Measurements from ENCODE around the gene ERICH2. TPM values are rescaled to one million over a fixed set of nuclear protein-coding genes. Genes with fewer than 3 reads are reported as not detected.

Gene ERICH2
- total and polyA plus RNA-seq, 2 donors, result 0.52 TPM; not detected in 1

DNA sequence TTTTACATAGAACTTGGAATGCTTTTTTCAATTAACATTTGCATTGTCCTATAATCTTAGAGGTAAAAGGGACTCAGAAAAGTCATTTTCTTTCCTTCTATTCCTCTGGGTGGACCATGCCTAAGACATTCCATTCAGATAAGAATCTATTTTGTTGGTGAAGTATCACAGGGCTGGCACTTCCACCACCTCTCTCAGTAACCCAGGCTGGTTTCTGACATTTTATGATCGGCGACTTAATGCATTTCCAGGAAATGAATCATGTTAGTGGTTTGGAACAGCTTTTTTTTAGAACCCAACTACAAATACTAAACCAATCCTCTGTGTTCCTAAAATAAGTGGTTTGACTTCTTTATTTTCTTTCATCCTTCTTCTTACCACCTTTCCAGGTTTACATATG lies 73.5 kb downstream of the ERICH2 start:
- H3K27ac ChIP-seq (ENCODE audit: low read depth in 1 of 2, low read length in 1 of 2), result no peak overlapping the region

DNA sequence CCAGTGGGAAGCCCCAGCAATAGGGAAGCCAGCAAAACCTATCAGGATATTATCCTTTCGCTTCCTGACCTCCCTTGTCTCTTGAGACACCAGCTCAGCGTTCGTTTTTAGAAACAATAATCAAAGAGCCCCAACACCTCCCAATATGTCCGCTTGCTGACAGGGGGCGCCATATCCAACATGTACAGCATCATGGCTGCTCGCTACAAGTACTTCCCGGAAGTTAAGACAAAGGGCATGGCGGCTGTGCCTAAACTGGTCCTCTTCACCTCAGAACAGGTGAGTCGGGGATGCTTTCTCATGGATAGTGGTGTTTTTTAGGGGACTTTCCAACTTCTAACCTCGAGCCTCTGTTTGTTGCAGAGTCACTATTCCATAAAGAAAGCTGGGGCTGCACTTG lies 75.2 kb downstream of the ERICH2 start:
- peaks cover 0 to 4% of the 10 kb centered on the region in 2 donors for H3K4me1 ChIP-seq (ENCODE audit: control insufficient read depth in 2 of 2, insufficient read depth in 2 of 2, low read length in 2 of 2)
- no peak overlapping the region for H3K27ac ChIP-seq (ENCODE audit: low read depth in 1 of 2, low read length in 1 of 2)
- WGBS, result 94% methylated on average over 10 of the region's 10 CpGs
- no peaks in the 10 kb centered on the region for H3K9me3 ChIP-seq (ENCODE audit: control insufficient read depth in 2 of 2, insufficient read depth in 1 of 2, low read length in 1 of 2)
- DNase-seq (ENCODE audit: low read depth in 6 of 9, low spot score in 9 of 9), result no peak
- no peaks in the 10 kb centered on the region for H3K27me3 ChIP-seq (ENCODE audit: control insufficient read depth in 2 of 2, insufficient read depth in 1 of 2, low read length in 1 of 2)
- no peaks in the 10 kb centered on the region for H3K36me3 ChIP-seq (ENCODE audit: control insufficient read depth in 2 of 2, insufficient read depth in 2 of 2, low read length in 1 of 2)
- H3K4me3 ChIP-seq (ENCODE audit: low read length in 2 of 2), result no peak overlapping the region

More for the DNA sequence above, 73.5 kb downstream of the ERICH2 start:
- WGBS, result 6% methylated on average over 2 of the region's 2 CpGs
- Histone ChIP-seq H3K36me3 (ENCODE audit: control insufficient read depth in 2 of 2, insufficient read depth in 2 of 2, low read length in 1 of 2) (no peaks in the 10 kb centered on the region), H3K4me3 (ENCODE audit: low read length in 2 of 2) (no peak overlapping the region), H3K4me1 (ENCODE audit: control insufficient read depth in 2 of 2, insufficient read depth in 2 of 2, low read length in 2 of 2) (peaks cover 0 to 4% of the 10 kb centered on the region in 2 donors), H3K9me3 (ENCODE audit: control insufficient read depth in 2 of 2, insufficient read depth in 1 of 2, low read length in 1 of 2) (no peaks in the 10 kb centered on the region), H3K27me3 (ENCODE audit: control insufficient read depth in 2 of 2, insufficient read depth in 1 of 2, low read length in 1 of 2) (no peaks in the 10 kb centered on the region)
- peak in 1 of 9 donors; percentile 44 for DNase-seq (ENCODE audit: low read depth in 6 of 9, low spot score in 9 of 9)

DNA sequence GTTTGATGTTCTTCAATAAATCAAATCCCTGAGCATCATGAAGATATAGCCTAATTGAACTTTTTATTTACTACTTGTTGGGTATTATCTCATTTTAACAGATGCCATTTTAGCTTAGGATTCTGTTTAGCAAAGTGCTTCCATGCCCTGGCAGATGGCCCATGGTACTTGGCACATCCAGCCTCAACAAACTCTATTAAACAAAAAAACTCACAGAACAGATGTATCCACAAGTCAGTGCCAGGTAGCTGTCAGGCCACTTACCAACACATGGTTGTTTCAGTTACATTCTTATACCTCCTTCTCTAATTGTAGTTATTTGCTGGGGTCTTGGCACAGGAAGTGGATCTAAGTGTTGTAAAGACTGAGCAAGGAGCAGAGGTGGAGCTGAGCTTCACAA lies 76.1 kb downstream of the ERICH2 start:
- no peak for DNase-seq (ENCODE audit: low read depth in 6 of 9, low spot score in 9 of 9)
- H3K4me3 ChIP-seq (ENCODE audit: low read length in 2 of 2), result no peak overlapping the region
- H3K27me3 ChIP-seq (ENCODE audit: control insufficient read depth in 2 of 2, insufficient read depth in 1 of 2, low read length in 1 of 2), result no peaks in the 10 kb centered on the region
- no peak overlapping the region for H3K27ac ChIP-seq (ENCODE audit: low read depth in 1 of 2, low read length in 1 of 2)
- peaks cover 0 to 4% of the 10 kb centered on the region in 2 donors for H3K4me1 ChIP-seq (ENCODE audit: control insufficient read depth in 2 of 2, insufficient read depth in 2 of 2, low read length in 2 of 2)
- no peaks in the 10 kb centered on the region for H3K36me3 ChIP-seq (ENCODE audit: control insufficient read depth in 2 of 2, insufficient read depth in 2 of 2, low read length in 1 of 2)
- H3K9me3 ChIP-seq (ENCODE audit: control insufficient read depth in 2 of 2, insufficient read depth in 1 of 2, low read length in 1 of 2), result no peaks in the 10 kb centered on the region

DNA sequence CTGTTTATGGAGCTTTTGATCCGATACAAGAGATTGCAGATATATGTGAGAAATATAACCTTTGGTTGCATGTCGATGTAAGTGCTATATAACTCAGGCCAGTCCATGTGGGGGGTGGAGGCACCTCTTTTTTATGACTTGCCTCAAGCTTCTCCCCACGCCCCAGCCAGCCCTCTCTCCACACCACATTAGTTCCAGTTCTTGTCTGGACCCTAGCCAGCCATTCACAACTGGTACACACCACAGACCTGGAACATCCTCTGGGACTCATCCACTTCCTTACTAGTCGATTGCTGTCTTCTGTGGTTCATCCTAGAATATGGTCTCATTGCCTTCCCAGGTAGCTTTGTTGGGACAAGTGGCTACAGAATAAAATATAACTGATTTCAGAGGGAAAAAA lies 77.5 kb downstream of the ERICH2 start:
- no peak overlapping the region for H3K27ac ChIP-seq (ENCODE audit: low read depth in 1 of 2, low read length in 1 of 2)
- H3K4me3 ChIP-seq (ENCODE audit: low read length in 2 of 2), result no peak overlapping the region
- no peaks in the 10 kb centered on the region for H3K36me3 ChIP-seq (ENCODE audit: control insufficient read depth in 2 of 2, insufficient read depth in 2 of 2, low read length in 1 of 2)
- DNase-seq (ENCODE audit: low read depth in 6 of 9, low spot score in 9 of 9), result no peak
- WGBS, result 96% methylated on average over 4 of the region's 4 CpGs
- H3K4me1 ChIP-seq (ENCODE audit: control insufficient read depth in 2 of 2, insufficient read depth in 2 of 2, low read length in 2 of 2), result peaks cover 0 to 4% of the 10 kb centered on the region in 2 donors
- H3K27me3 ChIP-seq (ENCODE audit: control insufficient read depth in 2 of 2, insufficient read depth in 1 of 2, low read length in 1 of 2), result no peaks in the 10 kb centered on the region
- H3K9me3 ChIP-seq (ENCODE audit: control insufficient read depth in 2 of 2, insufficient read depth in 1 of 2, low read length in 1 of 2), result no peaks in the 10 kb centered on the region

Other genes starting within 250 kb of the ERICH2 start
- 0.24 TPM for gene SP5, start 55.0 kb upstream of the ERICH2 start, total RNA-seq
- gene SP5, start 55.0 kb upstream of the ERICH2 start, polyA plus RNA-seq, result 0.55 TPM
- gene GAD1, start 46.5 kb downstream of the ERICH2 start, total RNA-seq, result 1.0 TPM
- gene GAD1, start 46.5 kb downstream of the ERICH2 start, polyA plus RNA-seq, result 4.2 TPM
- 22.1 TPM for gene GORASP2, start 158.9 kb downstream of the ERICH2 start, total RNA-seq
- 34.3 TPM for gene GORASP2, start 158.9 kb downstream of the ERICH2 start, polyA plus RNA-seq

All from thymus (tissue), 11 donors.